GM11168 (cell line): ENCODE data around the gene GSK3A.
"Not testable (repeated sequence)": the region's sequence is repeated elsewhere in the genome, so short reads cannot be mapped to it uniquely, and the experiment has no call there.

Experiments used
- in situ Hi-C: fragments of 300-500 bp; cut with MboI; formaldehyde crosslinking; loops from one replicate; pipeline ENCODE4 v1.12.0; 2022; ENCODE audit warnings: low sequenced_read_pairs; ENCODE audit not compliant: unreplicated experiment

The GSK3A gene

DNA sequence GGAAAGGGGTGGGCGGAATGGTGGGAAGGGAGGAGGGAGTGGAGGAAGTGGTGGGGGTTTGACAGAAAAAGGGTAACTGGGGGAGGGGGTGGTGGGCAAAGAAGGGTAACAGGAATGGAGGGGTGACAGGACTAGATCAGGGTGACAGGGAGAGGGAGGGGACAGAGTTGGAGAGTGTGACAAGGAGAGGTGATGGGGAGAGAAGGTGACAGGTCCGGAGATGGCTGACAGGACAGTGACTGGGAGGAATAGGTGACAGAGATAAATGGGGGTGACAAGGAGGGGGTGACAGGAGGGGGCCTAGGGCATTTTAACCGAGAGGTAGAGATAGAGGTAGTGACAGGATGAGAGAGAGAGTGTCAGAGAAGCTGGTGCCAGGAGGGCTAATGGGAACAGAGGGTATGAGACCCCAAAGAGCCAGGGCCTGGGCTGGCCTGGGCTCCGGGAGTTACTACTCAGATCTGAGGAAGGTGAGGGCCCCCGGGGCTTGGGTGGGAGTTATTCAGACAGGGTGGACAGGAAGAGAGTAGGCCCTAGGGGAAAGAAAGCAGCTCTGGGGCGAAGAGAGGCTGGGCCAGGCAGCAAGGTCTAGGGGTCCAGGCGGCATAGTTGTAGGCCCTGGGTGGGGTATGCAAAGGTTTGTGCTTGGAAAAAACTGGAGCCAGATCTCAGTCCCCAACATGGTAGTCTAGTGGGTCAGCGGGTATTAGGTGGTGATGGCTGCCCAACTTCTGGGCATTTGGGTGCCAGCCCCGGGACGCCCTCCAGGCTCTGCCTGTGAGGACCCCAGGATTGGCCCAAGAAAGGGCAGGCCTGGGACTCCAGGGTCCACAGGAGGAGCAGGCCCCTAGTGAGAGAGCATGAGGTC lies 27.3 kb upstream of the GSK3A start:
- in situ Hi-C loops, result no loop called here

DNA sequence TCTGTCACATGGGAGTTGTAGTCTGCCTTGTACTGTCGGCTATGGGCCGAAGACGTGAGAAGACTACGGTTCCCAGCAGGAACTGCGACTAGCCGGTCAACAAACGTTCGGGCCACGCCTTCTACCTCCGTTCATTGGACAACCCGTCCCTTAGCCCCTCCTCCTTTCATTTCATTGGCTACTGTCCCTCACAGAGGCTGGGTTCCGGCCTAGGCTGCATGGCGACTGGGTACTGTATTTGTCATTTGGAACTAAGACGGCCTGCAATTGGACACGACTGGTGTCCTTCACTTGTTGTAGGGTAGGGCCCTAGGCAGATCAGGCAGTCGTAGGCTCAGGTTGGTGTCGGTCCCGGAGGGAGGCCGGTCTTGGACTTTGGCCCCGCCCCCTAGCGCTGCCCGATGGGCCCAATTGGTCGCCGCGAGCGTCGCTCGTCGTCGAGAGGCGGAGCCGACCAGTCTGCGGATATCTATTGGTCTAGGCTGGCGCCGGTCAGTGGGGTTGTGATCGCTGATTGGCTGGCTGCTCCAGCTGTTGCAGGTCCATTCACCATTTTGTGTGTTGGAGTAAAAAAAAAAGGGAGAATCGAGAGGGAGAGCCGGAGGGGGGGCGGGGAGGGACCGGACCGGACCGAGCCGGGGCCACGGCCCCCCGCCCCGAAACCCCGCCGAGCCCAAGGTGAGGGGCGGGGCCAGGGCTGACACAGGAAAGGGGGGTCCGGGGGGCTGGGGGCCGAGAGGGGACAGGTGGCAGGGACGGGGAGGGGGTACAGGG lies 26.5 kb upstream of the GSK3A start, which contains the start of gene CIC:
Gene CIC (plus strand): TSS at position 549 of the 774 bp plus-strand sequence. CDS start 2,532 bp downstream, outside the sequence.
- in situ Hi-C loops, result no loop called here

DNA sequence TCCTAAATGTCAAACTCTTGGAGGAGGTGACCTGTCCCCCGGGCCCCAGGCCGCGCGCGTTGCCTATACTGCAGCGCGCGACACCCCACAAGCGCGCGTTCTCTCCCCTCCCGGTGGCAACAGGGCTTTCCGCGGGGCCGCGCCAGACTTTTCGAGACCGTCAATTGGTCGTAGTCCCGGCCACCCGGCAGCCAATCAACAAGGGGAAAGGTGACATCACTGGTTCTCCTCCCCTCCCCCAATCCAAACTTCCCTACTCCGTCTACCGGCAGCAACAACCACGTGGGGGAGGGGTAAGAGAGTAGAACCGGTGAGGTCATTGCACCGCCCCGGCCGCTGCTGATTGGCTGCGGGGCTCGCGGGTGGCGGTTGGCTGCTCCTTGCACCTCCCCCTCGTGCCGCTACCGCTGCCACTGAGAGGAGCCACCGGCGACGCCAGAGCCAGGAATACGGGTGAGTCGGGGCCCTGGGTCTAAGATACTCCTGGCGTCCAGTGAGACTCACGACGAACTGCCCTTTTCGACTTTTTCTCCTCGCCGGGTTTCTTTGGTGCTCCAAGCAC lies 25.8 kb upstream of the GSK3A start:
- in situ Hi-C loops, result no loop called here

DNA sequence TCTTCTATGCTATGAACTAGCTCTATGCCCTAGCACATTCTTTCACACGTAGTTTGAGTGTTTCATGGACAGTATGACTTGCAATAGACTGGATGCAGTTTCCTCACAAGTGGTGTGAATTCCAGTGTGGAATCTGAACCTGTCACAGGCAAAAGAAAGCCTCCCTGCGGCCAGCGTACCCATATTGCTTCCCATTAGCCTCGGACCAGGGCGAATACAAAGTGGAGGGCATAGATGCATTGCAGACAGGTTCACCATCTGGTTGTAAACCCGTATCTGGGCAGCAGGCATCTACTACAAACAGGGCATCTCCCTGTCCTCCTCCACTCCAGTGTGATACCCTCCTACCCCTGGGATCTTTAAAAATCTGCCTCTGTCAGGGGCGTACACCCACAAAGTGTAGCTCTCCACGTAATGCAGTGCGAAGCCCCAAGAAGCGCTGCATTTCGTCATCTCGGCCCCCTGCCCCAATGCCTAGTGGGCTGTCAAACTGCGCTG lies 25.3 kb upstream of the GSK3A start:
- in situ Hi-C loops, result no loop called here

DNA sequence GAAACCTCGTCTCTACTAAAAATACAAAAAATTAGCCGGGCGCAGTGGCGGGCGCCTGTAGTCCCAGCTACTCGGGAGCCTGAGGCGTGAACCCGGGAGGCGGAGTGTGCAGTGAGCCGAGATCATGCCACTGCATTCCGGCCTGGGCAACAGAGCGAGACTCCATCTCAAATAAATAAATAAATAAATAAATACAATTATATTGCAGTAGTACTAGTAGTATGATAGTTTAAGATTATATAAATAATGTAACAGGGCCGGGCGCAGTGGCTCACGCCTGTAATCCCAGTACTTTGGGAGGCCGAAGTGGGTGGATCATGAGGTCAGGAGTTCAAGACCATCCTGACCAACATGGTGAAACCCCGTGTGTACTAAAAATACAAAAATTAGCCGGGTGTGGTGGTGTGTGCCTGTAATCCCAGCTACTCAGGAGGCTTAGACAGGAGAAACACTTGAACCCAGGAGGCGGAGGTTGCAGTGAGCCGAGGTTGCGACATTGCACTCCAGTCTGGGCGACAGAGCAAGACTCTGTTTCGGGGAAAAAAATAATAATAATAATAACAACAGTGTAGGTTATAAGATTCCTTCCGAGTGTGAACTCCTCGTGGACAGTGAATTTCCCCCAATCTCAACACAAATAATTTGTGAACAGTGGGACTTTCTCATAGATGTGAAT lies 24.7 kb upstream of the GSK3A start:
- in situ Hi-C loops, result not testable (repeated sequence)

DNA sequence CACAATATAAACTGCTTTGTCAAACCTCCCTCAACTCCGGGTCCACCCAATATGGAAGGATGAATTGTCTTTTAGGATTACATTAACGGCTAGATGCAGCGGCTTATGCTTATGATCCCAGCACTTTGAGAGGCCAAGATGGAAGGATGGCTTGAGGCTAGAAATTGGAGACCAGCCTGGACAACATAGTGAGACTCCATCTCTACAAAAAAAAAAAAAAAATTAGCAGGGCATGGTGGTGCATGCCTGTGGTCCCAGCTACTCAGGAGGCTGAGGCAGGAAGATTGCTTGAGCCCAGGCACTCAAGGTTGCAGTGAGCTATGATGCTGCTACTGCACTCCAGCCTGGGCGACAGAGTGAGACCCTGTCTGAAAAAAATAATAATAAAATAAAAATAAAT lies 23.7 kb upstream of the GSK3A start:
- in situ Hi-C loops, result not testable (repeated sequence)

DNA sequence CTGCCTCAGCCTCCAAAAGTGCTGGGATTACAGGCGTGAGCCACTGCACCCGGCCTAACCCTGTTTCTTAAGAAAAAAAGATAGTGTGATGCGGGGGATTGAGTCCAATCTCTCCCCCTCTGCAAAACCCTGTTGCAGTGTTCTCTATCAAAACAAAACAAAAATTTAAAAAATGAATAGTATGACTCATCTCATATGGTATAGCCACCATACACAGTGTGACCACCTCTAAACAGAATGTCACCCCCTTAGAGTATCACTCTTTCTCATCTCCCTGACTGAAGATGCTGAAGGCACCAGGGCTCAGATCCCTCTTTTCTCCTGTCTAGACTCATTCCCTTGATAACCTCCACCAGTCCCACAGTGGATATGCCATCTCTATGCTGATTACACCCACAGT lies 19.4 kb upstream of the GSK3A start:
- in situ Hi-C loops, result no loop called here

DNA sequence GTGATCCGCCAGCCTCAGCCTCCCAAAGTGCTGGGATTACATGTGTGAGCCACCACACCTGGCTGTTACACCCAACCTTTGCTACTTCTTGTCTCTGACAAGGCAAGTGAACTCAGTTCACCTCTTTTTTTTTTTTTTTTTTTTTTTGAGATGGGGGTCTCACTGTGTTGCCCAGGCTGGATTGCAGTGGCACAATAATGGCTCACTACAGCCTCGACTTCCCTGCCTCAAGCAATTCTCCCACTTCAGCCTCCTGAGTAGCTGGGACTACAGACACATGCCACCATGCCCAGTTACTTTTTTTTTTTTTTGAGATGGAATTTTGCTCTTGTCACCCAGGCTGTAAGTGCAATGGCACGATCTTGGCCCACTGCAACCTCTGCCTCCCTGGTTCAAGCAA lies 15.4 kb upstream of the GSK3A start:
- in situ Hi-C loops, result not testable (repeated sequence)

DNA sequence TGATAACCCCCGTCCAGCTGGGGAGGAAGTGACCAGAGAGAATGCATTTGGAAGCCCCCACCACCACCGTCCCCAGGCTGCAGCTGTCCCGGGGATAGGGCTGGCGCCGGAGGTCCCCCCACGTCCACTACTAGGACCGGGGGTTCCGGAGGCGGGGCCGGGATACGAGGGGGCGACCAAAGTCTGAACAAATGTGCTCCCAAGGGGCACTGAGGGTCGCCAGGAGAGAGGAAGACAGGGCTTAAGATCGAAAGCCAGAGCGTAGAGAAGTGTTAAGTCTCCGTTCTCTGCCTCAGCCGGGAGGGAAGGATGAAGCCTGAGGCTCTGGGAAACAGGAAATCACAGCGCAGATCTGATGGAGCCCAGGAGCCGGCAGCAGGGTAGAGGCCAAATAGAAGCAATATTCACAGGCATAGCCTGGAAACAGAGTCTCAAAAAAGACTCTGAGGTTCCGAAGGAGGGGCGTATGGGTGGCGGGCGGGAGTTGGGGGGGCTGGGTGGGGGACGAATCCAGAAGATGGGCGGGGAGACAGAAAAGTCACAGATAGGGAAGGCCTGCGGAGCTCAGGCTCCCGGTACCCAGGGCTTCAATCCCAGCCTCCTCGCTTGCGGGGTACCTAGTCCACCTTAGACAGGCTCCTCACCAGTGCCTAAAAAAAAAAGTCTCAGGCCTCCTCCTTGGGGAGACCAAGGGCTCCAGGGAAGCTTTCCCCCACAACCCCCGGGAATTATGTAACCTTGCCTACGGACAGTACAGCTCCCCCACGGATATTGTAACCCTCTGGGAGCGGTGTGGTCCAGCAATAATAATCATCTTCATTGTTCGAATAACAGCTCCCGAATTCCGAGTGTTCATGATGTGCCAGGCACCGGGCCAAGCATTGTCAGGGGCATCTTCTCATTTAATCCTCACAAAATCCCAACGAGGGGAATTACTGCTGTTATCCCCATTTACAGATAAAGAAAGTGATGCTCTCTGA lies 13.7 kb upstream of the GSK3A start:
- in situ Hi-C loops, result no loop called here

DNA sequence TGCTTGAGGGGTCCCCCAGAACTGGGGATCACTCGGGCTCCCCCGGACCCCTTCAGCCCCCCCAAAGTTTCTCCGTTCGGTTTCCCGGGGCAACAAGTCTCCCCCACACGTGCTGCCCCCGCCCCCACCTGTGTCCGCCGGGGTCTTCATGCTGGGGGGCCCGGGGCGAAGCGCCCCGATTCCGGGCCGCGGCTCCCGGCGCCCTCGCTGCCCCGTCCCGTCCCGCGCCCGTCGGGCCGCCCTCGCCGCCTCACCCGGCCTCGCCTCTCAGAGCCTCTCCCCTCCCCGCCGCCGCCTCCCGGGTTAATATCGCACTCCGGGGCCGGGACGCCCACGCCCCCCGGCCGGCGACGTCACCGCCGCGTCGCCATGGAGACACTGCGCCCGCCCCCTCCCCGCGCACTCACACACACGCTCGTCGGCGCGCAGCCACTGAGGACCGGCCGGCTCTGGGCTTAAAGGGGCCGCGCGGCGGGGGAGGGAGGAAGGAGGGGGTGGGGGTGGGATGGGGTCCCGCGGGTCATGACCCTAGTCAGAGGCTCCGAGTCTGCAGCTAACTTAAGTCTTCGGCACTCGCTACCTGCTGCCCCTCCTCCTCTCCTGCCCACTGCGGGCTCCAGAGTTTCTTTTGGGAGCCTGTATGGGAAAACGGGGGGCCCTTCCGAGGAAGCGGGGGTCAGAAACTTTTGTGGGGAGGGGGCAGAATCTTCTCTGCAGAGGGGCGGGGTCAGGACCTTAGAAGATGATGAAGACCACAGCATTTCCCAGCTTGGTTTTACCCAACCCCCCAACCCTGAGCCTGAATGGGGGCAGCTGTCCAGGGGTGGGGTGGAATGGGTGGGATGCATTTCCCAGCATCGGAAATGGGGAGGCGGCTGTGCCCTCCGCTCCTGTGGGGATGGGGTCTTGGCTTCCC lies 12.7 kb upstream of the GSK3A start, which contains the start of gene ERF:
Gene ERF (minus strand): TSS at position 279 of the 916 bp plus-strand sequence. CDS start 129 bp downstream, at position 150.
- in situ Hi-C loops, result no loop called here

DNA sequence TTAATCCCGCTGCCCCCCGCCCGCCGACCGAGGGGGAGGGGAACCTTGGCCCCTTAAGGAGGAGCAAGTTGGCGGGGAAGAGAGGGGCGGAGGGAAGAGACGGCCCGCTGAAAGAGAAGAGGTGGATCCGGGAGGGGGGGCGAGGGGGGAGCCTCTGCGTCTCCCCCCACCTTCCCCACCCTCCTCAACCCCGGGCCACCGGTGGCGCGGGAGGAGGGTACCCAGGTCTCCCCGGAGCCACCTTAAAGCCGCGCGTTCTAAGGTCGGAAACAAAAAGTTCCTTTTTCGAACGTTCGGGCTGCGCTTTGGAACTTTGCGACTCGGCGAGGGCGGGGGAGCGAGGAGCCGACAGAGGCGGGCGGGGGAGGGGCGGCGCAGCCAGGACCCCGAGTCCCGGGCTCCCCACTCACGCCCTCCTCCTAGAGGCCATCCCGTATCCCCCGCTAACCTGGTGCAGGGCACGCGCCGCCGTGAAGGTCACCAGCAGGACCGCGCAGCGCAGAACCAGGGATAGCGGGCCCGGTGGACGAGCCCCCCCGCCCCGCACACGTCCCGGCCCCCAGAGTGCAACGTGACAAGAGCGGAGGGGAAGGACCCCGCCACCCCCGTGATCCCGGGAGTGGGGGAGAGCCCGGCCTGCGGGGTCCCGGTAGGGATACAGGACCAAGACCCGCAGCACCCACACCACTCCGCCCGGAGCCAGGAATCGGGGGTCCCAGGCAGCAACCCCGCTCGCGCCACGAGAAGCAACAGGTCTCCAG lies 11.9 kb upstream of the GSK3A start:
- in situ Hi-C loops, result no loop called here

DNA sequence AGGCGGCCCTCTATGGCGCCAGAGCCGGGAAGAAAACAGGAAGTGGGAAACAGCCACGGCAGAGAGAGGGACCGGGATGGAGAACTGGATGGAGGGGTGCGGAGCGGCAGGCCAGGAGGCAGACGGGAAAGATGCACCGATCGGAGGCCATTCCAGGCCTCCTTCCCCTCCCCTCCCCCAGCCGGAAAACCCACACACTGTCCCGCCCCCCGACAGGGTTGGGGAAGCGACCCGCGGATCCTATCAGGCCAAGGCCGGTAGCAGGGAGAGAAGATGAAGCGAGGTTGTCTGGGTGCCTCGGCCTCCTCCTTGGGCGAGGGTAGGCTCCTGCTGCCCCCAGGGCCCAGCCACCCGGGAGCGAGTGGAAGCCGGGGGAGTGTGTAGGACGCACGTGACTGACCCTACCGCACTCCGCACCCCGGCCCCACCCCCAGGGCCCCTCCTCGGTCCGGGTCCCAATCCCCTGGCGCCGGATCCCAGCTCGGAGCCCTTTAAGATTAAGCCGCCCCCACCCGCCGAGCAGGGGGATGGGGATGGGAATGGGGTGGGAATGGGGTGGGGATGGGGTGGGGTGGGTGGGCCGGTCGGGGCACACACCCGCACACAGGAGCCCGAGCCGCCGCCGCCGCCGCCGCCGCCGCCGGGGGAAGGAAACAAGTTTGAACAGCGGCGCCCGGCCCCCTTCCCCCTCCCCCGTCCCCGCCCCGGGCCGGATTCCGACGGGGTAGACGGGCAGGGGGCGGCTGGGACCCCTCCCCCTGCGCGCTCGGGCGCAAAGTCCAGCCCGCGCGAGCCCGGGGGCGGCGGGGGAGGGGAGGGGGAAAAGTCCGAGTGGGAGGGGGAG lies 11.1 kb upstream of the GSK3A start:
- in situ Hi-C loops, result no loop called here

DNA sequence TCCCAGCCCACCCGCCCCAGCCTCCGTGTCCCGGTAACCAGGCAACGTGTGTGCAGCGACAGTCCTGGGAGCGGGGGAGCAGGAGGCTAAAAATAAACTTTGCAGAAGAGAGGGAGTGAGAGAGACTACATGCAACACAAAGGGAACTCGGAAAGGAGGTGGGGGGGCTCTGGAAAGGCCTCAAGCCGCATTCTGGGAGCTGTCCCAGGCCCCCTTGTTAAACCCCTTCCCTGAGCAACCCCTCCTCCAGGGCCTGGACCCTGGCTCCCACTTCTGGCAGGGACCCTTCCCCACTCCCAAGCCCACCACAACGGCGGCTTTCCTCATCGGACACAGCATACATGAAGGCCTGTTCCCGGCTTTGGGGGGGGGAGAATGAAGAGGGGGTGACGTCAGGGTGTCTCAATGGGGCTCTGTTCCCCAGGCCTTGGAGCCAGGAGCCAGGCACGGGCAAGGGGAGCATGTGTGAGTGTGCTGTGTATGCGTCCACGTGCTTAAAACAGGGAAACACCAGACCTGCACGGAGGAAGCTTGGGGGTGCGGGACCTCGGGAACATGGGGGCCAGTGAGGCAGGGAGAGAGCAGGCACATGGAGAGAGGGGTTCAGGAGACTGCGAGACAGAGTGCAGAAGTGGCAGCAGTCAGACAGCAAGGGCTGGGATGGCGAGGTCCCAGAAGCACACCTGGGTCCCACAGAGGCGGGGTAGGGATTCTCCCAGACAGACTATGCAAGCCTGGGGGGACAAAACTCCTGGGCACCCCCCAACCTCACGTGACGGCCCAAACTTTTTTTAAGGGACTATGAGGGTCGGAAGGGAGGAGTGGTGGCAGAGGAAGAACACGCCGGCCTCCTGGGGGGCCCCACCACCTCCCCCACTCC lies 10.2 kb upstream of the GSK3A start:
- in situ Hi-C loops, result no loop called here

DNA sequence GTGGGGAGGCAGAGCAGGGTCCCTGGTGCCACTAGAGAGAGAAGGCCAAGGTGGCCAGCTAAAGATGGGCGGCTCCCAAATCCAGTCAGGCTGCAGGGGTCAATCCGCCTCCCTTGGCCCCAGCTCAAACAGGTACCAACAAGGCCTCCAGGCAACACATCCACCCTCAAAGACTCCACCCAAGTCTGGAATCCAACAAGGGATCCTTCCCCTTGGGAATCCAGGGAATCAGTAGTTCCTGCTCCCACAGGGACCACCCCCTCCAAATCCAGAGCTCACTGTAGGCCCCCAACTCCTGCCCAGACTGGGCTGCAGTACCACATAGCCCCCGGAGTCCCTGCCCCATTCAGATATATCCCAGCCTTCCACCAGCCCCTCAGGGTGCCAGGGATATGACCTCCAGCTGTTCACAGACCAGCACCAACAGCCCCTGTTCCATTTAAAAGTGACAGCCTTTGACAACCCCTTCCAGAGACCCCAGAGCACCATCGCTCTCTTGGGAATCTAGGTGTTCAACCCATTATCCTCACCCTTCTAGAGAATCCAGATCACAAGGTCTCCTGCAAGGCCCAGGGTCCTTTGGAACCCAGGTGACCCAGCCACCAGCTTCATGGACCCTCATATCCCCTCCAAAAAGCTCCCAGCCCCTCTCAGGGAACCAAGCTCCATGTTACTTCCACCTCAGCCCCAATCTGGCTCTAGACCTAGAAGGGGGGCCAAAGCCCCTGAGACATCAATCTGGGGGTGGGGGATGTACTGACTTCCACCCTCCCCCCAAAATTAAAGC lies 9.4 kb upstream of the GSK3A start:
- in situ Hi-C loops, result no loop called here
